HG03097 (cell line): Measurements from ENCODE around the gene LRP11.
"Not testable (repeated sequence)": the region's sequence is repeated elsewhere in the genome, so short reads cannot be mapped to it uniquely, and the experiment has no call there.

Source experiments
- ATAC-seq: cut with Tn5 transposase; IDR thresholded peaks from one replicate; pipeline ENCODE4 v1.9.1; 2021; ENCODE audit not compliant: unreplicated experiment, low FRiP score

LRP11 gene

GRCh38 chr6:149872233-149872632 is 8.1 kb upstream of the LRP11 start:
- ATAC-seq = no peak

DNA sequence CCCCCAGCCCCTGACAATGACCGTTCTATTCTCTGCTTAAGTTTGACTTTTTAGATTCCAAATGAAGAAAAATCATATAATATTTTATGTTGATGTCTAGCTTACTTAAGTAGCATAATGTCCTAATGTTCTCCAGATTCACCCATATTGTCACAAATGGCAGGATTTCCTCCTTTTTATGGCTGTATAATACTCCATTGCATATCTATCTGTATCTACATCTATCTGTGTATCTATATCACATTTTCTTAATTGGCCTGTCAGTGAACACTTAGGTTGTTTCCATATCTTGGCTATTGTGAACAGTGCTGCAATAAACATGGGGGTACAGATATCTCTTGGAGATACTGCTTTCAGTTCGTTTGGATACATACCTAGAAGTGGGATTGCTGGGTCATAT is 7.0 kb upstream of the LRP11 start:
- ATAC-seq = no peak

- no peak for ATAC-seq
These were observed 5.2 kb upstream of the LRP11 start for GRCh38 chr6:149869275-149869892.

GRCh38 chr6:149867876-149868640 is 3.9 kb upstream of the LRP11 start:
- ATAC-seq = no peak

DNA sequence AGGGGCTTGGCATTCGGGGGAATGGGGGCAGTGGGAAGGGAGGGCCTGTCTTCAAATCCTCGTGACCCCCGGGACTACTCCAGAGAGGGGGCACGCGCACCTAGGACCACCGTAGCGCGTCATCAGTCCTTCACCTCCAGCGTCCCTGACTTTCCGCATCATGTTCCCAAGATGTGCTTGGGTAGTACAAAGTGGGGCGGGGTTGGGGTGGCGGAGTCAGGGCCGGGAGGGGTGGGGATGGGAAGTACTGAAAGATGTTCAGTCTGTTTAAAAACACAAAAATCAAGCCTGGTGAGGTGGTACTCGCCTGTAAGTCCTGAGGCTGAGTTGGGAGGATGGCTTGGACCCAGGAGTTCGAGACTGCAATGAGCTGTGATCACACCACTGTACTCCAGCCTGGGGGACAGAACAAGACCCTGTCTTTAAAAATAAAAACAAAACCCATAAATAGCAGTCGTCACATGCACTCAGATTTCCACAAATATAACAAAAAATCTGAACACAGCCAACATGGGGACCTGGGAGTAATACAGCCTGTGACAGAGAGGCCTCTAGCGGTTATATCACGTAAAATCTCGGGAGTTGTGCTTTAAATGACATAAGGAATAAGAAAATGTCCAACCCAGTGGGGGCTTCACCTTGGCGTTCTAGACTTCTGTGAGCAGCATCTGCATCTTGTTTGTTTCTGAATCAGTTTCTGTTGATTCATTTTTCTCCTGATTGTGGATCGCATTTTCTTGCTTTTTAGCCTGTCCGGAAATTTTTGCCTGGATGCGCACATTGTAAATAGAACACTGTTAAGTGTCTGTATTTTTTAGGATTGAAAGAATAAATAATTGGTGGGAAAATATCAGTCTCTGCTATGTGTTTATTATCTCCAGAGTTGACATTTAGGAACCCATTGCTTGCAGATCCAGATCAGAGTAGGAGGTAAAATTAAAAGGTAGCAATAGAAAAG is 698 bp upstream of the LRP11 start:
- no peak for ATAC-seq

GRCh38 chr6:149862922-149863697 is 1.0 kb downstream of the LRP11 start:
- no peak for ATAC-seq

- not testable (repeated sequence) for ATAC-seq
These were observed 1.8 kb downstream of the LRP11 start for GRCh38 chr6:149862424-149862738.

DNA sequence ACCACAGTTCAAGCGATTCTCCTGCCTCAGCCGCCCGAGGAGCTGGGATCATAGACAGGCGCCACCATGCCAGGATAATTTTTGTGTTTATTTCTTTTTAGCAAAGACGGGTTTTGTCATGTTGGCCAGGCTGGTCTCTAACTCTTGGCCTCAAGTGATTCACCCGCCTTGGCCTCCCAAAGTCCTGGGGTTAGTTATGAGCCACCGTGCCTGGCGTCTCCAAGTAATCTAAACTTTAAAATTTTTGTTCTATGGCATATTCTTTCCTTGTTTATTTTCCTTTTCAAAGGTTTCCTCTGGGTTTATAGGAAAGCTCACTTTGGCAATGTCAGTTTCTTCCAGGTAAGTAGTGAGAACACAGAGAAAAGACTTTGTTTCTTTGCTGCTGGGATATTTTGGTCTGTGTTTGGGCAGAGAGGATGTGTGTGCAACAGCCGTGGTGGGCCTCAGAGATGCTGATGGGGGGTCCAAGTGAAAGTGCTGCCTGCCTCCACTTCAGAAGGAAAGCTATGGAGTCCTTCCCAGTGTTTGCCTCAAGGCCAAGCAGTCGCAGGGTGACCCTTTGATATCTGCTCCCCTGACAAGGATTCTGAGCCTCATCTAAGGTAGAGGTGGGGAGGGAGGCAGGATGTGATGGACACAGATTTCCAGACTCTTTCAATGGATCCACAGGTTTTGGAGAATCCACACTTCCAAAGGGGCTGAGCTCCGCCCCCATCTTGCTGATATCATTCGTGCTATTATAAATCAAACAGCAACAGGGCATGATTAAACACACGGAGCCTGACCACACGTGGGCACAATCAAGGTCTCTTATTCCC is 2.3 kb downstream of the LRP11 start:
- ATAC-seq = no peak

GRCh38 chr6:149860834-149861602 is 3.1 kb downstream of the LRP11 start:
- ATAC-seq = no peak

- ATAC-seq = no peak
These were observed 3.7 kb downstream of the LRP11 start for GRCh38 chr6:149860513-149860833.

DNA sequence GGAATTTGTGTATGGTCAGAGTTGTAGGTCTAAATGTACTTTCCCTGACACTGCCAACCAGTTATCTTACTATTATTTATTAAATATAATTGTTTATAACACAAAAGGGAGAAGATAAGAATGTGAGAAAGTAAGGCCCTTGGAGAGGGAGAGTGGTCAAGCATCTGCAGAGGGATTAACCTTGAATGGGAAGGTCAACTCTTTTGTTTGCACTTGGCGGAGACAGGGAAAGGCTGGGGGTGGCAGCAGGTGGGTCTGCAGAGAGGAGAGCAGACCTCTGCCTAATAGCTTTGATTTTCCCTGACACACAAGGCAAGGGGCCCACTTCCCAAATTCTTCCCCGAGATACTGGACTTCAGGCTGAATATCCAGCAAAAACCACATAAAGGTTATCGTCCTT is 4.2 kb downstream of the LRP11 start:
- no peak for ATAC-seq

- ATAC-seq = no peak
These were observed 4.8 kb downstream of the LRP11 start for GRCh38 chr6:149859368-149859767.

- no peak for ATAC-seq
These were observed 6.6 kb downstream of the LRP11 start for GRCh38 chr6:149857541-149857940.

DNA sequence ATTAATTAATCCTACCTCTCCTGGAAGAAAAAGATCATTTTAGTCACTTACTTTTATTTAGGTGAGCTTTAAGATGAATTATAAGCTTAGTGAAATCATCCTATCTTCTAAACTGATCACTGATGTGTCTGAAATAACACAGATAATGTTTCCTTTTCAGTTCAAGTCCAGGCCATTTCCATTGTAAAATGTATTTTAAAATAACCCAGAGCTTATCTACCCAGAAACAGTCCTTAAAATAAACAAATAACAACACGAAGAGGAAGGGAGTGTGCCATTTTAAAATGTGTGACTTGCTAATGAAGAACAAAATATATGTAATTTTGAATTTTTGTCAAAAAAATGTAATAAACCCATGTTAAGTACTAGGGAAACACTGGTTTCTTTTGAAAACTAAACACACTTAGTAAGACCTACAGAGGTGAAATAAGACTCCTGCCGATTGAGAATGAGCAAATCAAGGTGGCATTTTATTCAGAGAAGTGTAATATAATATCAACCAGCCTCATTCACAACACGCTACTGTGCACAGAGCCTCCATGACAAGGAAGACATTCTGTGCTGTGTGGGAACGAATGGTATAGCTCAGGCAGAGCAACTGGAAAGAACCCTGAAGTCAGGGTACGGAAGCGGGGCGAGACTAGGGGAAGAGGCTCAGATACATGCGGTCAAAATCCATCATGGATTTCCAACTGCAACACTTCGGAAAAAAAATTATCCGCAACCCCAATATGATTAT is 7.7 kb downstream of the LRP11 start:
- no peak for ATAC-seq

DNA sequence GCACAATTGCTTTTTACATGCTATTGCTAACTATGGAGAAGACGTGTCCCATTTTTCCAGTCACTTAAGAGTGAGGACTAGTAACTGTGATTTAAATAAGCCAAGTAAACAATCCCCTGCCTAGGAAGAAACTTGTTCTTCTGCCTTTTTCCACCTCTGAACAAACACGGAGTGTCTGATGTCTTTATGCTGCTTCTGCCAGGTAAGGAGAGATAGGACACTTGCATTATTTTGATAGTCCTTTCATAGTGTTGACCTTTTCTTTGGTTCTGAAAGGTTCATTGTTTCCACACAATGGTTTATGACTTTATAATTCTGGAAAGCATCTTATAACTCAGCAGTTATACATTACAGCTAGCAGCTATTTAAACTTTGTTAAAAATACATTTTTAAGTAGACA is 8.4 kb downstream of the LRP11 start:
- no peak for ATAC-seq

DNA sequence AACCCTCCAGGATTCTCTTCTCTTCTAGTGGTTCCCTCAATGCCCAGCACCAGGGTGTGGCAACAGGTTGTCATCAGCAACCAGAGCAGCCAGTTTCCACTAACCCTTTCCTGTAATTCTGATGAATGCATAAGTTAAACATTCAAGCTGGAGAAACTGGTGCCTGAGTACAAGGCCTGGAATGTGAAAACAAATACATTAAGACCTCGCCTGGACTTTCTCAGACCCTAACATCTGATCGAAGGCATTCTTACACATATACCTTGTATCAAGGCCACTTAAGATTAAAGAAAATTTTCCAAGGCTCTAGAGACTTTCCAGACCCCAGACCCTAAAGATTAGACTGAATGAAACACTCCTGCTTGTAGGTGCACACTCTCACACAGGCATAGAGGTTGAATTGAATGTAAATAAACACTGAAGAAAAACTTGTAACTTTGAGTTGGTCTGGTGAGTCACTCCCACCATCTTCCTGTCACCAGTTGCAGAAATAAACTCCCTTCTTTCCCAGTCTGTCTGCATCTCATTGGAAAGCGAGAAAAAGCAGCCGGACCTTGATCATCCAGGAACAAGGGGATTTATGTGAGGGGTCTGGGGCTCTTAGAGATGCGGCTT is 9.0 kb downstream of the LRP11 start:
- ATAC-seq = no peak

DNA sequence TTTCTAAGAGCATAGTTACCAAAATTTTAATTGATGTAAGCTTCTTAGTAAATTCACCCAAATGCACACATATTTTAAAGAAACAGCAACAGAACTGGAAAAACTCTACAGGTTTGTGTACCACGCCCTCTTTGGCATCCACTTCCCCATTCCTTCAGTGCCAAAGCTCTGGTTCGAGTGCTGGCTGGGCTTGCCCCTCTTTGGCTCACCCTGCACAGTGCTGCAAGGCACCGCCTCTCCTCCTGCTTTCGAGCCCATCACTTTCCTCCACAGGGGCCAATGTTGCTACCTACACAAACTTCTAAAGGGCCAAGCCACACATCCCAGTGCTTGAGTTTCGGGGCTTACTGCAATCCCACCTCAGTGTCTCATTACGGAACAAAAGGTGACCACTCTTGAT is 9.6 kb downstream of the LRP11 start:
- no peak for ATAC-seq

DNA sequence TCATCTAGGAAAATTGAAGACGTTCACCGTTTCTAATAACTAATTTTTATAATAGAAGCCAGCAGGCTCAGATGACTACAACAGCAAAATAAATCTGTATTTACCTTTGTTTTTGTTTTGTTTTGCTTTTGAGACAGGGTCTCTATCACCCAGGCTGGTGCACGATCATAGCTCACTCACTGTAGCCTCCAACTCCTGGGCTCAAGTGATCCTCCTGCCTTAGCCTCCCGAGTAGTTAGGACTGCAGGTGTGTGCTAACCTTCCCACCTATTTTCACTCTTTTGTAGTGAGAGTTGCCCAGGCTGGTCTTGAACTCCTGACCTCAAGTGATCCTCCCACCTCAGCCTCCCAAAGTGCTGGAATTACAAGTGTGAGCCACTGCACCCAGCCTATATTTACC is 10.1 kb downstream of the LRP11 start:
- not testable (repeated sequence) for ATAC-seq
